Activated naive CD4-positive, alpha-beta T cell treated with anti-CD3 and anti-CD28 coated beads, Interleukin-2, amount 10 ng/mL, durations not matched to agents 7 days and 5 days (primary cell): Measurements from ENCODE around the gene RNU5B-1.
A peak's percentile ranks its signal among the peaks of the same experiment; 100 is the strongest.

Experiments
- CTCF ChIA-PET: fragments of 350-600 bp; sonication (Branson Sonifier 250); formaldehyde crosslinking; loops from one replicate; lab custom pipeline; 2021; ENCODE audit warnings: antibody characterized with exemption; lab: Charles Lee
- DNase-seq: peaks from one replicate; pipeline ENCODE4 v3.0.0-alpha.2; 2020
- H3K27ac Mint-ChIP-seq: one replicate; pipeline ENCODE4 v1.8.0; 2021; ENCODE audit warnings: mild to moderate bottlenecking, moderate library complexity, mixed read lengths
- H3K27me3 Mint-ChIP-seq: one replicate; pipeline ENCODE4 v1.8.0; 2021; ENCODE audit warnings: mild to moderate bottlenecking, mixed read lengths
- H3K36me3 Mint-ChIP-seq: one replicate; pipeline ENCODE4 v1.8.0; 2021; ENCODE audit warnings: mixed read lengths
- H3K4me1 Mint-ChIP-seq: one replicate; pipeline ENCODE4 v1.8.0; 2021; ENCODE audit warnings: mixed read lengths
- H3K4me3 Mint-ChIP-seq: one replicate; pipeline ENCODE4 v1.8.0; 2021; ENCODE audit warnings: mild to moderate bottlenecking, moderate library complexity, mixed read lengths
- H3K9me3 Mint-ChIP-seq: one replicate; pipeline ENCODE4 v1.8.0; 2021; ENCODE audit warnings: mixed read lengths

Gene RNU5B-1

GRCh38 chr15:65303687-65304380, 643 bp upstream of the RNU5B-1 start:
- Mint-ChIP-seq H3K36me3 (no peaks in the 10 kb centered on the region), H3K4me1 (peaks cover 30% of the 10 kb centered on the region), H3K27me3 (peaks cover 7% of the 10 kb centered on the region), H3K27ac (peak overlapping the region; percentile 98), H3K9me3 (peaks cover 2% of the 10 kb centered on the region), H3K4me3 (peak overlapping the region; percentile 87)
- DNase-seq, result peak; percentile 34
- CTCF ChIA-PET, result no interaction called here

GRCh38 chr15:65305150-65305758, 777 bp downstream of the RNU5B-1 start:
- peak; percentile 35 for DNase-seq
- H3K27ac Mint-ChIP-seq, result peak overlapping the region; percentile 98
- H3K36me3 Mint-ChIP-seq, result no peaks in the 10 kb centered on the region
- CTCF ChIA-PET, result interaction anchor here (0.6 to 1.2 kb wide), 4 partner anchors 18 to 1237 kb away, joined by 3 to 8 read pairs (median 4); partner anchors contain the start of gene PARP16
- peaks cover 30% of the 10 kb centered on the region for H3K4me1 Mint-ChIP-seq
- peaks cover 2% of the 10 kb centered on the region for H3K9me3 Mint-ChIP-seq
- peaks cover 12% of the 10 kb centered on the region for H3K27me3 Mint-ChIP-seq
- H3K4me3 Mint-ChIP-seq, result peak overlapping the region; percentile 87

DNA sequence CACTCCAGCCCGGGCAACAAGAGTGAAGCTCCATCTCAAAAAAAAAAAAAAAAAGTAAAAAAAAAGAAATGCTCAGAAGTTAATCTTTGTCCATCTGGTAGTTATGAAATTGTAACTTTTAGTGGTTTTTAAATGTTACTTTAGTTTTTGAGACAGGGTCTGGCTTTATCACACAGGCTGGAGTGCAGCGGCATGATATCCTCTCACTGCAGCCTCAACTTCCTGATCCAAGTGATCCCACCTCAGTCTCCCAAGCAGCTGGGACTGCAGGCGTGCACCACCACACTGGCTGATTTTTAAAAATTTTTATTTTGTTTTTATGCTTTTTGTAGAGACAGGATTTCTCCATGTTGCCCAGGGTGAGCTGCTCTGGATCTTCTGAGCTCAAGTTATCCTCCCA, 1.3 kb downstream of the RNU5B-1 start:
- no peaks in the 10 kb centered on the region for H3K9me3 Mint-ChIP-seq
- H3K4me1 Mint-ChIP-seq, result peaks cover 28% of the 10 kb centered on the region
- H3K27ac Mint-ChIP-seq, result peak overlapping the region; percentile 98
- no peaks in the 10 kb centered on the region for H3K36me3 Mint-ChIP-seq
- H3K27me3 Mint-ChIP-seq, result peaks cover 15% of the 10 kb centered on the region
- H3K4me3 Mint-ChIP-seq, result no peak overlapping the region
- CTCF ChIA-PET, result interaction anchor here (0.6 to 1.2 kb wide), 3 partner anchors 78 to 1238 kb away, joined by 3 to 4 read pairs (median 3); no protein-coding TSS in a partner anchor
- DNase-seq, result no peak

DNA sequence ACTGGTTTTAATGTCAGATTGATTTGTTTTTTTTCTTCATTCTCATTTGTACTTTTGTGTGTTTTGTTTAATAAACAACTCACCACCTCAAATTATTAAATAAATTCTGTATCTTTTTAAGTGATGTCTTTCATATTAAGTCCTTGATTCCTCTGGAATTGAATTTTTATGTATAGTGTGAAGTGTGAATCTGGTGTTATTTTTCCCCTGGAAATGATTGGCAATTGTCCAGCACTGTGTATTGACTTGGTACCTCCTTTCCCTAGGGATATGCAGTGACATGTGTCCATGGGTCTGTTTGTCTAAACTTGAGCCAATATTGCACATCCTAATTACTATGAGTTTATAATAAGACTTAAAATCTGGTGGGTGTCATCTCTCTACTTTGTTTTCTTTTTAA, 2.1 kb downstream of the RNU5B-1 start:
- no peak for DNase-seq
- peak overlapping the region; percentile 49 for H3K27ac Mint-ChIP-seq
- no peaks in the 10 kb centered on the region for H3K36me3 Mint-ChIP-seq
- H3K27me3 Mint-ChIP-seq, result peaks cover 23% of the 10 kb centered on the region
- H3K4me3 Mint-ChIP-seq, result no peak overlapping the region
- CTCF ChIA-PET, result interaction anchor here (1.2 kb wide), 1 partner anchor 77 kb away, joined by 3 read pairs; no protein-coding TSS in a partner anchor
- peaks cover 28% of the 10 kb centered on the region for H3K4me1 Mint-ChIP-seq
- H3K9me3 Mint-ChIP-seq, result no peaks in the 10 kb centered on the region

DNA sequence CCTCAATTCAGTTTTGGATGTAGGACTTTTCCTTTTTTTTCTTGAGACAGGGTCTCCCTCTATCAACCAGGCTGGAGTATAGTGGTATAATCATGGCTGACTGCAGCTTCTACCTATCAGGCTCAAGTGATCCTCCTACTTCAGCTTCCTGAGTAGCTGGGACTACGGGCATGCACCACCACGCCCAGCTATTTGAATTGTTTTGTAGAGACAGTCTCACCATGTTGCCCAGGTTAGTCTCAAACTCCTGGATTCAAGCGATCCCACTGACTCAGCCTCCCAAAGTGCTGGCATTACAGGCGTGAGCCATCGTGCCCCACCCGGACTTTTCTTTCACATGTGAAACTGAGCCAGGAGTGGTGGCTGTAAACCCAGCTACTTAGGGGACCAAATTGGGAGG, 3.5 kb downstream of the RNU5B-1 start:
- H3K36me3 Mint-ChIP-seq, result no peaks in the 10 kb centered on the region
- no peak overlapping the region for H3K4me3 Mint-ChIP-seq
- DNase-seq, result no peak
- peaks cover 34% of the 10 kb centered on the region for H3K27me3 Mint-ChIP-seq
- CTCF ChIA-PET, result interaction anchor here (1.1 to 2.9 kb wide), 2 partner anchors 12 to 77 kb away, joined by 3 to 12 read pairs; no protein-coding TSS in a partner anchor
- H3K4me1 Mint-ChIP-seq, result peaks cover 25% of the 10 kb centered on the region
- no peaks in the 10 kb centered on the region for H3K9me3 Mint-ChIP-seq
- no peak overlapping the region for H3K27ac Mint-ChIP-seq

GRCh38 chr15:65309882-65310418, 5.5 kb downstream of the RNU5B-1 start:
- Mint-ChIP-seq H3K9me3 (no peaks in the 10 kb centered on the region), H3K4me1 (peaks cover 12% of the 10 kb centered on the region), H3K27me3 (peaks cover 41% of the 10 kb centered on the region), H3K27ac (no peak overlapping the region), H3K36me3 (no peaks in the 10 kb centered on the region), H3K4me3 (no peak overlapping the region)
- DNase-seq, result no peak
- CTCF ChIA-PET, result interaction anchor here (1.5 to 2.9 kb wide), 2 partner anchors 10 to 76 kb away, joined by 4 to 12 read pairs; no protein-coding TSS in a partner anchor

DNA sequence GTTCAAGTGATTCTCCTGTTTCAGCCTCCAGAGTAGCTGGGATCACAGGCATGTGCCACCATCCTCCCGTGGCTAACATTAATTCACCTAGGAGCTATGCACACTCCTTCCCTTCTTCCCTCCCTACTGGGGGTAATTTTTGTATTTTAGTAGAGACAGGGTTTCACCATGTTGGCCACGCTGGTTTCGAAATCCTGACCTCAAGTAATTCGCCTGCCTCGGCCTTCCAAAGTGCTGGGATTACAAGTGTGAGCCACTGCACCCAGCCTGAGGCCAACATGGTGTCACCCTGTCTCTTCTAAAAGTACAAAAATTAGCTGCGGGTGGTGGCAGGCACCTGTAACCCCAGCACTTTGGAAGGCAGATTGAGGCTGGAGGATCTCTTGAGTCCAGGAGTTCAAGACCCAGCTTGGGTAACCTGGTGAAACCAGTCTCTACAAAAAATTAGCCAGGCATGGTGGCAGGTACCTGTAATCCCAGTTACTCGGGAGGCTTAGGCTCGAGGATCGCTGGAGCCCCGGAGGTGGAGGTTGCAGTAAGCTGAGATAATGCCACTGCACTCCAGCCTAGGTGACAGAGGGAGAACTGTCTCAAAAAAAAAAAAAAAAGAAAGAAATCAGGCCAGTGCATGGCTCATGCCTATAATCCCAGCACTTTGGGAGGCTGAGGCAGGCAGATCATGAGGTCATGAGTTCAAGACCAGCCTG, 6.1 kb downstream of the RNU5B-1 start:
- peaks cover 41% of the 10 kb centered on the region for H3K27me3 Mint-ChIP-seq
- peaks cover 7% of the 10 kb centered on the region for H3K4me1 Mint-ChIP-seq
- no peaks in the 10 kb centered on the region for H3K36me3 Mint-ChIP-seq
- DNase-seq, result no peak
- H3K4me3 Mint-ChIP-seq, result no peak overlapping the region
- H3K9me3 Mint-ChIP-seq, result no peaks in the 10 kb centered on the region
- CTCF ChIA-PET, result interaction anchor here (1.5 to 2.9 kb wide), 2 partner anchors 9 to 75 kb away, joined by 4 to 12 read pairs; no protein-coding TSS in a partner anchor
- H3K27ac Mint-ChIP-seq, result no peak overlapping the region

- peaks cover 41% of the 10 kb centered on the region for H3K27me3 Mint-ChIP-seq
- H3K27ac Mint-ChIP-seq, result no peak overlapping the region
- H3K36me3 Mint-ChIP-seq, result no peaks in the 10 kb centered on the region
- no peak overlapping the region for H3K4me3 Mint-ChIP-seq
- DNase-seq, result no peak
- no peaks in the 10 kb centered on the region for H3K4me1 Mint-ChIP-seq
- CTCF ChIA-PET, result interaction anchor here (1.4 kb wide), 1 partner anchor 73 kb away, joined by 3 read pairs; no protein-coding TSS in a partner anchor
- no peaks in the 10 kb centered on the region for H3K9me3 Mint-ChIP-seq
Measured at GRCh38 chr15:65311760-65312159, 7.3 kb downstream of the RNU5B-1 start.

DNA sequence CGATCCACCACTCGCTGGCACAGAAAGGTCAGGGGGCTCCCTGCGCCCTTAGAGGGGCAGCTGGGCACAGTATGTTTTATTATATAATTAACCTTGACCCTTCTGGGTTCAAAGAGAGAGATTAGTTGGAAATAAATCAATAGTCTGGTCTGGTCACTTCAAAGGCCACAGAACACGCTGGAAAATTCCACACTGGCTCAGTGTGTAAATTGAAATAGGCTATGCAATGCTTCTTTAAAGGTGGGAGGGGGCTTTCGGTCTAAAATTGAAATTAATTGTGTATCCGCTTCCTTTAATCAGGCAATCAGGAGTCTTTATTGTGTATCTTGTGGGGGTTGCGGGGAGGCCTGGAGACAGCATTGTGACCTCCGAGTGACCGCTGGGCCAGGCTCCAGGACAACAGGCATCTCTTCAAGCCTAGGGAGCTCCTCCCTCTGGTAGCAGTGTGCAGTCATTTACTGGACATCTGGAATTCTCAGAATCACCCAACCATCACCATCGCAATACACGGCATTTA, 8.0 kb downstream of the RNU5B-1 start:
- Mint-ChIP-seq H3K4me1 (no peaks in the 10 kb centered on the region), H3K4me3 (no peak overlapping the region), H3K36me3 (no peaks in the 10 kb centered on the region), H3K27me3 (peaks cover 41% of the 10 kb centered on the region), H3K9me3 (no peaks in the 10 kb centered on the region), H3K27ac (no peak overlapping the region)
- CTCF ChIA-PET, result interaction anchor here (1.4 kb wide), 1 partner anchor 72 kb away, joined by 3 read pairs; no protein-coding TSS in a partner anchor
- DNase-seq, result no peak

GRCh38 chr15:65318870-65319356, 14.4 kb downstream of the RNU5B-1 start:
- Mint-ChIP-seq H3K36me3 (no peaks in the 10 kb centered on the region), H3K4me3 (no peak overlapping the region), H3K4me1 (no peaks in the 10 kb centered on the region), H3K27me3 (peaks cover 34% of the 10 kb centered on the region), H3K9me3 (no peaks in the 10 kb centered on the region), H3K27ac (no peak overlapping the region)
- peak; percentile 84 for DNase-seq
- CTCF ChIA-PET, result interaction anchor here (0.9 to 10.0 kb wide), 9 partner anchors 9 to 514 kb away, joined by 3 to 141 read pairs (median 4); no protein-coding TSS in a partner anchor

DNA sequence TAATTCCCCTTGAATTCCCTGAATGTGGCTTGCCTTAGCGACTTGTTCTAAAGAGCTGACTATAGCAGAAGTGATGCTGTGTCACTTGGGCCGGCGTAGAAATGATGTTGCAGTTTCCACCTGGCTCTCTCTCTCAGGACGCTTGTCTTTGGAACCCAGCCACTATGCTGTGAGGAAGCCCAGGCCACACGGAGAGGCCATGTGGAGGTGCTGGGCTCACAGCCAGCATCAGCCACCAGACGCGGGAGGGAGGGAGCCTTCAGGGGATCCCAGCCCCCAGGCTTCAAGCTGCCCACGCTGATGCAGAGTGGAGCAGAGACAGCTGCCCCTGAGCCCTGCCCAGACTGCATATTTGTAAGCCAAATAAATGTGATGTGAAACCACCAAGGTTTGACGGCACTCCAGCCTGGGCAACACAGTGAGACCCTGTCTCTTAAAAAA, 18.6 kb downstream of the RNU5B-1 start:
- CTCF ChIA-PET, result interaction anchor here (6.8 to 10.0 kb wide), 2 partner anchors 63 to 77 kb away, joined by 40 to 141 read pairs; no protein-coding TSS in a partner anchor
- H3K9me3 Mint-ChIP-seq, result no peaks in the 10 kb centered on the region
- H3K4me3 Mint-ChIP-seq, result no peak overlapping the region
- H3K27me3 Mint-ChIP-seq, result peaks cover 58% of the 10 kb centered on the region
- no peak overlapping the region for H3K27ac Mint-ChIP-seq
- DNase-seq, result no peak
- no peaks in the 10 kb centered on the region for H3K4me1 Mint-ChIP-seq
- no peaks in the 10 kb centered on the region for H3K36me3 Mint-ChIP-seq

DNA sequence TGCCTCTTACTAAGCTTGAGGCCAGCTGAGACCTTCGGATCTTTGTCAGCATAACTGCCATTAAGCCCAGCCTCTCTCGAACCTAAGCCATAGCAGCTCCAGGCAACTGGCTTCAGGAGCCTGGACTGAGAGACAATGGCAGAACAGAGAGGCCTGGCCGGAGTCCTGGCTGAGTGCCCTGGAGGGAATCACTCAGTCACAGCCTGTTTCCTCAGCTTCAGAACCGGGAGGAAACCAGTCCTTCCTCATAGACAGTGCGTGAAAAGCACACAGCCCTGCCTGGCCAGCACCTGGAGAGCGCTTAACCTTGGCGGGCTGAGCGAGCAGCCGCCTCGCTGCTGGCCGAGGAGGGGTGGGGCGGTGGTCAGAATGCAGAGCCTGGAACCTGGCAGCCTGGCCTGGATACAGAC, 21.6 kb downstream of the RNU5B-1 start:
- CTCF ChIA-PET, result interaction anchor here (0.7 to 2.2 kb wide), 3 partner anchors 9 to 1172 kb away, joined by 3 to 8 read pairs (median 5); no protein-coding TSS in a partner anchor
- Mint-ChIP-seq H3K4me1 (no peaks in the 10 kb centered on the region), H3K4me3 (no peak overlapping the region)

DNA sequence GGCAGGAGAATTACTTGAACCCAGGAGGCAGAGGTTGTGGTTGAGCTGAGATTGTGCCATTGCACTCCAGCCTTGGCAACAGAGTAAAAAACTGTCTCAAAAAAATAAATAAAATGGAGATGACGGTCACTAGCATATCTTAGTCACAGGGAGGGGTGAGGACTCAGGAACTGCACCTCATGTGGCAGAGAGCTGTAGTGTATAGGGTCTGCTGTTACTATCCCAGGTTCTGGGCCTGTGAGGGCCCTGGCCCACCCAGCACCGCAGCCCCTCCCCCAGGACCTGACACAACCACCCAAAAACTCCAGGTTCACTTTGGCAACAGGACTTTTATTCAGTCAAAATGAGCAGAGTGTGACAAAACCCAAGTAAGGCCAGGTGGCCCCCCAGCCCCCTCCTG, 22.3 kb downstream of the RNU5B-1 start:
- H3K4me1 Mint-ChIP-seq, result no peaks in the 10 kb centered on the region
- no peaks in the 10 kb centered on the region for H3K36me3 Mint-ChIP-seq
- no peak overlapping the region for H3K27ac Mint-ChIP-seq
- CTCF ChIA-PET, result interaction anchor here (1.8 to 2.2 kb wide), 2 partner anchors 11 to 59 kb away, joined by 6 to 8 read pairs; no protein-coding TSS in a partner anchor
- DNase-seq, result no peak
- H3K9me3 Mint-ChIP-seq, result no peaks in the 10 kb centered on the region
- H3K27me3 Mint-ChIP-seq, result peaks cover 54% of the 10 kb centered on the region
- H3K4me3 Mint-ChIP-seq, result no peak overlapping the region

More for the DNA sequence above, 21.6 kb downstream of the RNU5B-1 start:
- Mint-ChIP-seq H3K27ac (no peak overlapping the region), H3K9me3 (no peaks in the 10 kb centered on the region), H3K36me3 (no peaks in the 10 kb centered on the region), H3K27me3 (peaks cover 61% of the 10 kb centered on the region)
- no peak for DNase-seq
